HG03520 (cell line): Measurements from ENCODE around the gene F5.
A peak's percentile ranks its signal among the peaks of the same experiment; 100 is the strongest.

ENCODE experiments used
- ATAC-seq: cut with Tn5 transposase; IDR thresholded peaks from one replicate; pipeline ENCODE4 v1.9.1; 2021; ENCODE audit warnings: mild to moderate bottlenecking, moderate library complexity; ENCODE audit not compliant: unreplicated experiment

The F5 gene

GRCh38 chr1:169588785-169589485 lies 2.7 kb upstream of the F5 start:
- no peak for ATAC-seq

- ATAC-seq: no peak
Measured at GRCh38 chr1:169588112-169588511, 1.8 kb upstream of the F5 start.

- ATAC-seq: peak; percentile 27
Measured at GRCh38 chr1:169586067-169586394, 250 bp downstream of the F5 start.

GRCh38 chr1:169585181-169585580 lies 1.1 kb downstream of the F5 start:
- ATAC-seq: no peak

- ATAC-seq: no peak
Measured at GRCh38 chr1:169584483-169585144, 1.7 kb downstream of the F5 start.

- ATAC-seq: no peak
Measured at GRCh38 chr1:169577981-169578738, 8.1 kb downstream of the F5 start.

- ATAC-seq: no peak
Measured at GRCh38 chr1:169576935-169577331, 9.3 kb downstream of the F5 start.

- no peak for ATAC-seq
Measured at GRCh38 chr1:169576241-169576934, 9.9 kb downstream of the F5 start.

GRCh38 chr1:169574336-169574735 lies 11.9 kb downstream of the F5 start:
- ATAC-seq: no peak

- ATAC-seq: no peak
Measured at GRCh38 chr1:169572187-169572586, 14.1 kb downstream of the F5 start.

- ATAC-seq: no peak
Measured at GRCh38 chr1:169571450-169571849, 14.8 kb downstream of the F5 start.

- no peak for ATAC-seq
Measured at GRCh38 chr1:169570172-169570574, 16.1 kb downstream of the F5 start.

GRCh38 chr1:169568497-169568896 lies 17.8 kb downstream of the F5 start:
- ATAC-seq: no peak

- ATAC-seq: no peak
Measured at GRCh38 chr1:169565335-169566271, 20.7 kb downstream of the F5 start.

GRCh38 chr1:169563650-169564049 lies 22.6 kb downstream of the F5 start:
- ATAC-seq: no peak

GRCh38 chr1:169563019-169563615 lies 23.2 kb downstream of the F5 start:
- ATAC-seq: no peak

- ATAC-seq: no peak
Measured at GRCh38 chr1:169561692-169562091, 24.6 kb downstream of the F5 start.

GRCh38 chr1:169557131-169557530 lies 29.1 kb downstream of the F5 start:
- no peak for ATAC-seq

- no peak for ATAC-seq
Measured at GRCh38 chr1:169550294-169550693, 36.0 kb downstream of the F5 start.

- no peak for ATAC-seq
Measured at GRCh38 chr1:169548282-169548681, 38.0 kb downstream of the F5 start.
